ENCODE results near the gene POU4F3.

- TF ChIP-seq, protein P1, sequence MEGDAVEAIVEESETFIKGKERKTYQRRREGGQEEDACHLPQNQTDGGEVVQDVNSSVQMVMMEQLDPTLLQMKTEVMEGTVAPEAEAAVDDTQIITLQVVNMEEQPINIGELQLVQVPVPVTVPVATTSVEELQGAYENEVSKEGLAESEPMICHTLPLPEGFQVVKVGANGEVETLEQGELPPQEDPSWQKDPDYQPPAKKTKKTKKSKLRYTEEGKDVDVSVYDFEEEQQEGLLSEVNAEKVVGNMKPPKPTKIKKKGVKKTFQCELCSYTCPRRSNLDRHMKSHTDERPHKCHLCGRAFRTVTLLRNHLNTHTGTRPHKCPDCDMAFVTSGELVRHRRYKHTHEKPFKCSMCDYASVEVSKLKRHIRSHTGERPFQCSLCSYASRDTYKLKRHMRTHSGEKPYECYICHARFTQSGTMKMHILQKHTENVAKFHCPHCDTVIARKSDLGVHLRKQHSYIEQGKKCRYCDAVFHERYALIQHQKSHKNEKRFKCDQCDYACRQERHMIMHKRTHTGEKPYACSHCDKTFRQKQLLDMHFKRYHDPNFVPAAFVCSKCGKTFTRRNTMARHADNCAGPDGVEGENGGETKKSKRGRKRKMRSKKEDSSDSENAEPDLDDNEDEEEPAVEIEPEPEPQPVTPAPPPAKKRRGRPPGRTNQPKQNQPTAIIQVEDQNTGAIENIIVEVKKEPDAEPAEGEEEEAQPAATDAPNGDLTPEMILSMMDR (IDR thresholded peaks at IDR 0.05) = no peak
- TF ChIP-seq POLR2A (IDR thresholded peaks at IDR 0.05) = no peak
Observed at GRCh38 chr5:146344155-146345118, 5.8 kb downstream of the POU4F3 start.
